ENCODE measurements around the gene ZNF614.

GRCh38 chr19:52066258-52066863, 38.2 kb upstream of the ZNF614 start:
- TF ChIP-seq CTCF (IDR thresholded peaks at IDR 0.05; ENCODE audit: insufficient read depth, low read length, poor library complexity, severe bottlenecking) (no peak), EZH2phosphoT487 (conservative IDR thresholded peaks at IDR 0.05; ENCODE audit: low read length) (no peak)
